ENCODE results near the gene JADE1. TPM values are rescaled to one million over a fixed set of nuclear protein-coding genes. Genes with fewer than 3 reads are reported as not detected.

The JADE1 gene
- total and polyA plus RNA-seq, 8 donors = 21.9 to 92.1 (median 35.3) TPM

DNA sequence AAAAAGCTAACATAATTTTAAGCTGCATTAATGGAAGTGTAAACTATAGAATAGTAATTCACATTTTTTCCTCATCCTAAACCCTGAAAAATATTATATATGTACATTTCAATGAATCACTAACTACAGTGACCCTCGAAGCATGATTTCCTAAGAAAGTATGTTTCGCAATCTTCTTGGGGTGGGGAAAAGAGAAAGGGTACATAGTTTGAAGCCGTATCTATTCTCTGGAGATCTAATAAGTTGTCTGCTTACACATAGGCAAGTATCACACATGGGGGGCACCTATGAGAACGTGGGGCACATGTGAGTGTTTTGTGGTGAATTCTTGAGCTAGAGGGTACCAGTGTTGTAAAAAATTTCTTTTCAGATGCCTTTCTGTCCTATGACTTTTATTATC lies 71.2 kb downstream of the JADE1 start:
- no peaks in the 10 kb centered on the region for H3K4me1 ChIP-seq
- no peak for ATAC-seq
- H3K36me3 ChIP-seq = no peaks in the 10 kb centered on the region
- TF ChIP-seq, protein P1, sequence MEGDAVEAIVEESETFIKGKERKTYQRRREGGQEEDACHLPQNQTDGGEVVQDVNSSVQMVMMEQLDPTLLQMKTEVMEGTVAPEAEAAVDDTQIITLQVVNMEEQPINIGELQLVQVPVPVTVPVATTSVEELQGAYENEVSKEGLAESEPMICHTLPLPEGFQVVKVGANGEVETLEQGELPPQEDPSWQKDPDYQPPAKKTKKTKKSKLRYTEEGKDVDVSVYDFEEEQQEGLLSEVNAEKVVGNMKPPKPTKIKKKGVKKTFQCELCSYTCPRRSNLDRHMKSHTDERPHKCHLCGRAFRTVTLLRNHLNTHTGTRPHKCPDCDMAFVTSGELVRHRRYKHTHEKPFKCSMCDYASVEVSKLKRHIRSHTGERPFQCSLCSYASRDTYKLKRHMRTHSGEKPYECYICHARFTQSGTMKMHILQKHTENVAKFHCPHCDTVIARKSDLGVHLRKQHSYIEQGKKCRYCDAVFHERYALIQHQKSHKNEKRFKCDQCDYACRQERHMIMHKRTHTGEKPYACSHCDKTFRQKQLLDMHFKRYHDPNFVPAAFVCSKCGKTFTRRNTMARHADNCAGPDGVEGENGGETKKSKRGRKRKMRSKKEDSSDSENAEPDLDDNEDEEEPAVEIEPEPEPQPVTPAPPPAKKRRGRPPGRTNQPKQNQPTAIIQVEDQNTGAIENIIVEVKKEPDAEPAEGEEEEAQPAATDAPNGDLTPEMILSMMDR (IDR thresholded peaks at IDR 0.05) = no peak
- intact Hi-C loops (cut with DNase I) = no loop called here
- no peaks in the 10 kb centered on the region for H3K27me3 ChIP-seq
- FAIRE-seq = no peak
- no peak for DNase-seq
- WGBS, 2 donors = 76% methylated on average over 4 of the region's 4 CpGs
- no peak overlapping the region for H3K27ac ChIP-seq
- H3K4me3 ChIP-seq = no peak overlapping the region
- H3K9me3 ChIP-seq = no peaks in the 10 kb centered on the region

DNA sequence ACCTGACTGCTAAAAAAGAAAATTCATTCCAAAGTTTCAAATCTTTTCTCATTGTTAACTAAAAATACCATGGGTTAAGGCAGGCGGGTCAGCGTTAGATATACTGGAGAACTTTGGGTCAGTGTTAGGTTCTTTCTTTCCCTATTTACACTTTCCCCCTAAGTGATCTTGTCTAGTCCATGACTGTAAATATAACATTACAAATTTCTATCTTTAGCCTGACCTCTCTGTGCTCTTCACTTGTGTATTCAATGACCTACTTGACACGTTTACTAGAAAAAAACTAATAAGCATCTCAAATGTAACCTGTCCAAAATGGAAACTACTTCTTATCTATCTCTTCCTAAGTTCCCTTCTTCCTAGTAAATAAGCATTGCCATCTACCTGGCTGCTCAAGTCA lies 95.3 kb downstream of the JADE1 start:
- TF ChIP-seq, protein P1 (IDR thresholded peaks at IDR 0.05) = no peak
- Histone ChIP-seq H3K27ac (no peak overlapping the region), H3K9me3 (no peaks in the 10 kb centered on the region), H3K4me3 (no peak overlapping the region), H3K4me1 (no peaks in the 10 kb centered on the region), H3K27me3 (no peaks in the 10 kb centered on the region), H3K36me3 (no peaks in the 10 kb centered on the region)
- WGBS, 2 donors = 83 to 89% methylated on average over 3 of the region's 3 CpGs
- intact Hi-C loops (cut with DNase I) = no loop called here
- DNase-seq (no peak), ATAC-seq (no peak), FAIRE-seq (no peak)

DNA sequence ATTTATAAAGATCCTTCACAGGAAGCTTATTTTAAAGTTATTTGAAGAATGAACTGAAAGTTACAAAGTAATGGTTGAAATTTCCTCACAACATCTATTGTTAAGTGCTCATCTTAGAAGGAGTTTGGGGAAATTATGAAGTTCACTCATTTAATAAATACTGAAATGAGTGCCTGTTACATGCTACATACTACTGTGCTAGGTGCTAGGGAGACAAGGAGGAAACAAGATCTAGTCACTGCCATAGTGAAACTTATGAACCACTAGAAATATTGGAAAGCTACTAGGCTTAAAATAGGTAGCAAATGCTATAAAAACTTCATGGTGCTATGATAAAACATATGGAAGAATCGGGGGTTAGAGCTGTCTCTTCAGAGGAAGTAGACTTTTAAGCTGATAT lies 97.1 kb downstream of the JADE1 start:
- no peaks in the 10 kb centered on the region for H3K4me1 ChIP-seq
- TF ChIP-seq, protein P1 (IDR thresholded peaks at IDR 0.05) = no peak
- no peak overlapping the region for H3K4me3 ChIP-seq
- no peaks in the 10 kb centered on the region for H3K36me3 ChIP-seq
- no peaks in the 10 kb centered on the region for H3K27me3 ChIP-seq
- ATAC-seq = no peak
- no peak for DNase-seq
- H3K27ac ChIP-seq = no peak overlapping the region
- H3K9me3 ChIP-seq = no peaks in the 10 kb centered on the region
- 89 to 97% methylated on average over 1 of the region's 1 CpG for WGBS, 2 donors
- intact Hi-C loops (cut with DNase I) = no loop called here
- no peak for FAIRE-seq

DNA sequence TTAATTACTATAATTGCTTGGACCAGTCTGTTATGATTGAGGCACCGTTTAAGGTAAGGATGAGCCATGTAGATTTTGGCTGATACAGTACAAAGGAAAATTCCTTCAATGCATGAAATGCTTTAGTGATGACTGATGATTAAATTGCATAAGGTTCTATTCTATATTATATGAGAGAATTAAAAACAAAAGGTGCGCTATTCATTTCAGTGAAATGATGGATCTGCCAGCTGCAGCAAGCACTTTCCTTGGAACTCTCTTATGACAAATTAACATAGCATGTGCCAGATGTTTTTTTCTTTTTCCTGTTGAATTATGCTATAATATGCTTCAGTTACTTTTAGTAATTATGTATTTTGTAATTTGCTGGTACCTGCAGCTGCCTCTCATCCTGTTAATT lies 98.5 kb downstream of the JADE1 start:
- H3K27me3 ChIP-seq = no peaks in the 10 kb centered on the region
- H3K27ac ChIP-seq = no peak overlapping the region
- no peak for FAIRE-seq
- DNase-seq = no peak
- intact Hi-C loops (cut with DNase I) = no loop called here
- no peak for ATAC-seq
- H3K4me3 ChIP-seq = no peak overlapping the region
- H3K4me1 ChIP-seq = no peaks in the 10 kb centered on the region
- H3K36me3 ChIP-seq = no peaks in the 10 kb centered on the region
- no peaks in the 10 kb centered on the region for H3K9me3 ChIP-seq
- TF ChIP-seq, protein P1 (IDR thresholded peaks at IDR 0.05) = no peak
- 91 to 95% methylated on average over 2 of the region's 2 CpGs for WGBS, 2 donors

DNA sequence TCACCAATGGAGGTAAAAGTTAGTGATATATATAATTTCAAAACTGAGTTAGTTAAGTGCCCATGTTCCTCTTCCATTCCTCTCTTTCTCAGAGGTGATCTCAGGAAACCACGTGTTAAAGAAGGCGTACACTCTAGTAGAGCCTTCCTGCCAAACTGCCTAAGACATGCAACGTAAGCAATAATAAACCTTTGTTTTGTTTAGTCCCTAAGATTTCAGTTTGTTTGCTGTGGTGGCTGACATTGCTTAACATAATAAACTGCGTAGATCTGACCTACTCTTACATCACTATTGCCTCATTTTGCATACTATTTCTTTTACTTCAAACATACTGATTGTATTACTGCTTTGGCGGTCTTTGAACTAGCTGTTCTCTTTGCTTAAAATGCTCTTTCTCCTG lies 99.2 kb downstream of the JADE1 start:
- no peaks in the 10 kb centered on the region for H3K36me3 ChIP-seq
- no peaks in the 10 kb centered on the region for H3K9me3 ChIP-seq
- intact Hi-C loops (cut with DNase I) = no loop called here
- no peak for DNase-seq
- no peak overlapping the region for H3K4me3 ChIP-seq
- WGBS, 2 donors = 90 to 93% methylated on average over 5 of the region's 5 CpGs
- FAIRE-seq = no peak
- TF ChIP-seq, protein P1 (IDR thresholded peaks at IDR 0.05) = no peak
- H3K27me3 ChIP-seq = no peaks in the 10 kb centered on the region
- H3K4me1 ChIP-seq = no peaks in the 10 kb centered on the region
- no peak for ATAC-seq
- no peak overlapping the region for H3K27ac ChIP-seq

All from pancreas (tissue), 10 donors.